HepG2 (cell line): ENCODE measurements around the gene DTNB. TPM values are rescaled to one million over a fixed set of nuclear protein-coding genes. Genes with fewer than 3 reads are reported as not detected.
A peak's percentile ranks its signal among the peaks of the same experiment; 100 is the strongest.

Experiments
- CBX5 ChIP-seq: sonication (generic); formaldehyde crosslinking; IDR thresholded peaks from 2 replicates; pipeline ENCODE4 v1.4.0; 2020; ENCODE audit warnings: missing genetic modification reagents, borderline replicate concordance
- JDP2 ChIP-seq: sonication (generic); formaldehyde crosslinking; IDR thresholded peaks from 2 replicates; pipeline ENCODE4 v1.8.1; 2022; ENCODE audit warnings: missing genetic modification reagents, borderline replicate concordance
- KAT8 ChIP-seq: IDR thresholded peaks from 2 replicates; pipeline ENCODE4 v1.6.1; 2016; ENCODE audit warnings: missing genetic modification reagents, missing compliant biosample characterization
- MAFG ChIP-seq: sonication (generic); formaldehyde crosslinking; IDR thresholded peaks from 2 replicates; pipeline ENCODE4 v1.5.1; 2020; ENCODE audit warnings: mild to moderate bottlenecking, missing genetic modification reagents
- PAF1 ChIP-seq: IDR thresholded peaks from 2 replicates; pipeline ENCODE4 v1.6.1; 2016; ENCODE audit warnings: missing genetic modification reagents, missing compliant biosample characterization
- PITX1 ChIP-seq: sonication (generic); formaldehyde crosslinking; IDR thresholded peaks from 2 replicates; pipeline ENCODE4 v1.5.1; 2020; ENCODE audit warnings: mild to moderate bottlenecking, missing genetic modification reagents
- PPARG ChIP-seq: conservative IDR thresholded peaks from 2 replicates; pipeline ENCODE4 v1.6.1; 2016; ENCODE audit warnings: missing biosample characterization, missing genetic modification reagents
- RBFOX2 ChIP-seq: fragments of 200-400 bp; formaldehyde crosslinking; IDR thresholded peaks from 2 replicates; pipeline ENCODE4 v1.6.1; 2017; ENCODE audit warnings: low read depth, mild to moderate bottlenecking, low read length
- SALL1 ChIP-seq: sonication (generic); formaldehyde crosslinking; IDR thresholded peaks from 2 replicates; pipeline ENCODE4 v1.8.0; 2022; ENCODE audit warnings: mild to moderate bottlenecking, missing genetic modification reagents
- SMAD1 ChIP-seq: sonication (generic); formaldehyde crosslinking; IDR thresholded peaks from 2 replicates; pipeline ENCODE4 v1.4.0; 2020; ENCODE audit warnings: missing genetic modification reagents, low read depth, mild to moderate bottlenecking, borderline replicate concordance
- SMAD3 ChIP-seq: sonication (generic); formaldehyde crosslinking; IDR thresholded peaks from 2 replicates; pipeline ENCODE4 v1.4.0; 2020; ENCODE audit warnings: missing genetic modification reagents
- ZFYVE20 ChIP-seq: sonication (generic); formaldehyde crosslinking; IDR thresholded peaks from 2 replicates; pipeline ENCODE4 v1.8.0; 2023; ENCODE audit warnings: low read depth, mild to moderate bottlenecking, moderate library complexity, missing genetic modification reagents, borderline replicate concordance
- ZNF225 ChIP-seq: sonication (generic); formaldehyde crosslinking; IDR thresholded peaks from 2 replicates; pipeline ENCODE4 v1.4.0; 2020; ENCODE audit warnings: mild to moderate bottlenecking, missing genetic modification reagents
- ZNF329 ChIP-seq: sonication (generic); formaldehyde crosslinking; IDR thresholded peaks from 2 replicates; pipeline ENCODE4 v1.9.0; 2021; ENCODE audit warnings: low read depth, mild to moderate bottlenecking, missing genetic modification reagents
- ZNF775 ChIP-seq: sonication (generic); formaldehyde crosslinking; IDR thresholded peaks from 2 replicates; pipeline ENCODE4 v1.4.0; 2020; ENCODE audit warnings: missing genetic modification reagents, mild to moderate bottlenecking, moderate library complexity, borderline replicate concordance
- polyA plus RNA-seq, 8 experiments: library from polyadenylated mRNA; depleted of rRNA in 3 of 8; stranded (reverse) in 7 of 8; unstranded in 1 of 8; fragments of >200 nt; fragmentation: Illumina TruSeq in 4 of 8; extraction: Trizol in 4 of 8; gene quantifications; 2 replicates each; pipeline versions ENCODE4 v1.2.1 to v1.2.3, GENCODE V29; 2011 to 2016; ENCODE audit warnings: low read depth in 4 of 8, missing spikeins in 1 of 8, mixed read lengths in 1 of 8; ENCODE audit not compliant: insufficient read depth in 1 of 8
- total RNA-seq, 5 experiments: library from RNA; depleted of rRNA; stranded (reverse); fragments of >200 nt; fragmentation: Illumina TruSeq; extraction: Trizol; gene quantifications; 2 replicates each; pipeline ENCODE4 v1.2.3, GENCODE V29; 2016; ENCODE audit warnings: low read depth in 1 of 5
- TF ChIP-seq, protein P1 (sequence below): sonication (generic); formaldehyde crosslinking; IDR thresholded peaks from 2 replicates; pipeline ENCODE4 v1.8.0; 2022; ENCODE audit warnings: mild to moderate bottlenecking, missing genetic modification reagents, borderline replicate concordance
- TF ChIP-seq, protein P2 (sequence below): sonication (generic); formaldehyde crosslinking; IDR thresholded peaks from 2 replicates; pipeline ENCODE4 v1.4.0; 2020; ENCODE audit warnings: missing genetic modification reagents, borderline replicate concordance
- TF ChIP-seq, protein P3 (sequence below), 2 experiments: sonication (generic) in 1 of 2; formaldehyde crosslinking in 1 of 2; IDR thresholded peaks; 2 replicates each; pipeline versions ENCODE4 v1.4.0 to v1.6.1; 2018 to 2020; ENCODE audit warnings: missing genetic modification reagents in 2 of 2, borderline replicate concordance in 1 of 2, low read depth in 1 of 2, mild to moderate bottlenecking in 1 of 2, missing biosample characterization in 1 of 2

Gene DTNB
- total and polyA plus RNA-seq, 2 of the 13 experiments (the other 11 are each of a cell fraction or from before 2014, with no cell fraction given): 14.4 to 23.9 TPM

DNA sequence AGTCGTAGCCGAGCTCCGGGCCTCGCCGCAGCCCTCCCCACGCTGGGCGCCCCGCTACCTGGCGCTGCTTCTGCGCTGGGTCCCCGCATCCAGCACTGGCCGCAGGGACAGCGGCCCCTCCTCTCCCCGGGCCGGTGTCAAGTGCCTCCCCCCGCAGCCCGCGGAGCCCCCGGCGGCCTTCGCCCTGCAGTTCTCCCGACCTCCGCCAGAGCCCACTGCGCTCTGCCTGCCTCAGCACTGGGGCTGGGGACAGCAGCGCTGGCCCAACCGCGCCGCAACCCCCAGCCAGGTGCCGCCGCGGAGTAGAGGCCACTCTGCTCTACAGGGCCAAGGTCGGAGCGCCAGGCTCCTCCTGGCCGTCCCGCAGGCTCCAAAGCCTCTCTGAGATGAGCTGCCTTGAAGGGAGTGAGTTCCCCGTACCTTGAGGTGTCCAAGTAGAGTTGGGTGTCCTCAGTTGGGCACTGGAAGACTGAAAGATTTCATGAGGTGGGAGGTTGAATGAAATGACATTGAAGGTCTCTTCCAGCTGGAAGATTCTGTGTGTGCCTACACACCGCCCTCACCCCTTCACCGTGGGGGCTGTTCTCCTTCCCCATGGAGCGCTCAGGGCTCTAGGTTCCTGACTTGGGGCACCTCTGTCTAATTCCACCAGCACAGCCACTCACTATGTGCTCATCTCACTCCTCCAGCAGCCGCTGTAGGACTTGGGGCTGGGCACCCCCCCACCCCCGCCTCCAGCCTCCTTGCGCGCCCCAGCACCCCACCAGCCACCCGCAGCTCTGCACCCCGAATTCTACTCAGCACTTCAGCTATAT is 330.8 kb downstream of the DTNB start (continued):
- TF ChIP-seq KAT8 (CRISPR knock-in tag): peak; percentile 85
- no peak for TF ChIP-seq MAFG (CRISPR knock-in tag)
- peak; percentile 66; the same call in 1 of the 2 replicates for TF ChIP-seq ZNF329
- TF ChIP-seq, protein P1, sequence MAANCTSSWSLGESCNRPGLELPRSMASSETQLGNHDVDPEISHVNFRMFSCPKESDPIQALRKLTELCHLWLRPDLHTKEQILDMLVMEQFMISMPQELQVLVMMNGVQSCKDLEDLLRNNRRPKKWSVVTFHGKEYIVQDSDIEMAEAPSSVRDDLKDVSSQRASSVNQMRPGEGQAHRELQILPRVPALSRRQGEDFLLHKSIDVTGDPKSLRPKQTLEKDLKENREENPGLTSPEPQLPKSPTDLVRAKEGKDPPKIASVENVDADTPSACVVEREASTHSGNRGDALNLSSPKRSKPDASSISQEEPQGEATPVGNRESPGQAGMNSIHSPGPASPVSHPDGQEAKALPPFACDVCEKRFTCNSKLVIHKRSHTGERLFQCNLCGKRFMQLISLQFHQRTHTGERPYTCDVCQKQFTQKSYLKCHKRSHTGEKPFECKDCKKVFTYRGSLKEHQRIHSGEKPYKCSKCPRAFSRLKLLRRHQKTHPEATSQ: peak; percentile 91
- TF ChIP-seq ZFYVE20 (CRISPR knock-in tag): no peak
- TF ChIP-seq PITX1 (CRISPR knock-in tag): peak; percentile 62
- TF ChIP-seq SALL1 (CRISPR knock-in tag): peak; percentile 95
- TF ChIP-seq SMAD1: peak; percentile 84; the same call in 1 of the 2 replicates
- TF ChIP-seq, protein P2, sequence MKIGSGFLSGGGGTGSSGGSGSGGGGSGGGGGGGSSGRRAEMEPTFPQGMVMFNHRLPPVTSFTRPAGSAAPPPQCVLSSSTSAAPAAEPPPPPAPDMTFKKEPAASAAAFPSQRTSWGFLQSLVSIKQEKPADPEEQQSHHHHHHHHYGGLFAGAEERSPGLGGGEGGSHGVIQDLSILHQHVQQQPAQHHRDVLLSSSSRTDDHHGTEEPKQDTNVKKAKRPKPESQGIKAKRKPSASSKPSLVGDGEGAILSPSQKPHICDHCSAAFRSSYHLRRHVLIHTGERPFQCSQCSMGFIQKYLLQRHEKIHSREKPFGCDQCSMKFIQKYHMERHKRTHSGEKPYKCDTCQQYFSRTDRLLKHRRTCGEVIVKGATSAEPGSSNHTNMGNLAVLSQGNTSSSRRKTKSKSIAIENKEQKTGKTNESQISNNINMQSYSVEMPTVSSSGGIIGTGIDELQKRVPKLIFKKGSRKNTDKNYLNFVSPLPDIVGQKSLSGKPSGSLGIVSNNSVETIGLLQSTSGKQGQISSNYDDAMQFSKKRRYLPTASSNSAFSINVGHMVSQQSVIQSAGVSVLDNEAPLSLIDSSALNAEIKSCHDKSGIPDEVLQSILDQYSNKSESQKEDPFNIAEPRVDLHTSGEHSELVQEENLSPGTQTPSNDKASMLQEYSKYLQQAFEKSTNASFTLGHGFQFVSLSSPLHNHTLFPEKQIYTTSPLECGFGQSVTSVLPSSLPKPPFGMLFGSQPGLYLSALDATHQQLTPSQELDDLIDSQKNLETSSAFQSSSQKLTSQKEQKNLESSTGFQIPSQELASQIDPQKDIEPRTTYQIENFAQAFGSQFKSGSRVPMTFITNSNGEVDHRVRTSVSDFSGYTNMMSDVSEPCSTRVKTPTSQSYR (CRISPR knock-in tag): peak; percentile 91
- TF ChIP-seq JDP2 (CRISPR knock-in tag): no peak; the same call in 1 of the 2 replicates
- TF ChIP-seq ZNF225: peak; percentile 94
- no peak; the same call in 1 of the 2 replicates for TF ChIP-seq ZNF775 (CRISPR knock-in tag)
- TF ChIP-seq, protein P3, sequence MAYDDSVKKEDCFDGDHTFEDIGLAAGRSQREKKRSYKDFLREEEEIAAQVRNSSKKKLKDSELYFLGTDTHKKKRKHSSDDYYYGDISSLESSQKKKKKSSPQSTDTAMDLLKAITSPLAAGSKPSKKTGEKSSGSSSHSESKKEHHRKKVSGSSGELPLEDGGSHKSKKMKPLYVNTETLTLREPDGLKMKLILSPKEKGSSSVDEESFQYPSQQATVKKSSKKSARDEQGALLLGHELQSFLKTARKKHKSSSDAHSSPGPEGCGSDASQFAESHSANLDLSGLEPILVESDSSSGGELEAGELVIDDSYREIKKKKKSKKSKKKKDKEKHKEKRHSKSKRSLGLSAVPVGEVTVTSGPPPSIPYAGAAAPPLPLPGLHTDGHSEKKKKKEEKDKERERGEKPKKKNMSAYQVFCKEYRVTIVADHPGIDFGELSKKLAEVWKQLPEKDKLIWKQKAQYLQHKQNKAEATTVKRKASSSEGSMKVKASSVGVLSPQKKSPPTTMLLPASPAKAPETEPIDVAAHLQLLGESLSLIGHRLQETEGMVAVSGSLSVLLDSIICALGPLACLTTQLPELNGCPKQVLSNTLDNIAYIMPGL (CRISPR knock-in tag; IDR thresholded peaks at IDR 0.05; ENCODE audit: borderline replicate concordance in 1 of 2, low read depth in 1 of 2): peak; percentile 99
- peak; percentile 75 for TF ChIP-seq PPARG
- peak; percentile 95; the same call in 1 of the 2 replicates for TF ChIP-seq CBX5
- TF ChIP-seq RBFOX2: peak; percentile 77
- TF ChIP-seq PAF1: no peak
- TF ChIP-seq SMAD3 (CRISPR knock-in tag): peak; percentile 82; the same call in 1 of the 2 replicates
